GM10266 (cell line): ENCODE measurements around the gene CUL7.
"Not testable (repeated sequence)": the region's sequence is repeated elsewhere in the genome, so short reads cannot be mapped to it uniquely, and the experiment has no call there.

ENCODE experiments used
- DNase-seq: peaks from one replicate; pipeline ENCODE4 v3.0.0; 2012; ENCODE audit errors: extremely low spot score
- TF ChIP-seq, protein P1 (sequence below): IDR thresholded peaks from 2 replicates; pipeline ENCODE4 v1.5.1; 2012; ENCODE audit warnings: mild to moderate bottlenecking, low read depth; ENCODE audit not compliant: control insufficient read depth, insufficient read depth; ENCODE audit errors: missing control alignments

CUL7 gene

DNA sequence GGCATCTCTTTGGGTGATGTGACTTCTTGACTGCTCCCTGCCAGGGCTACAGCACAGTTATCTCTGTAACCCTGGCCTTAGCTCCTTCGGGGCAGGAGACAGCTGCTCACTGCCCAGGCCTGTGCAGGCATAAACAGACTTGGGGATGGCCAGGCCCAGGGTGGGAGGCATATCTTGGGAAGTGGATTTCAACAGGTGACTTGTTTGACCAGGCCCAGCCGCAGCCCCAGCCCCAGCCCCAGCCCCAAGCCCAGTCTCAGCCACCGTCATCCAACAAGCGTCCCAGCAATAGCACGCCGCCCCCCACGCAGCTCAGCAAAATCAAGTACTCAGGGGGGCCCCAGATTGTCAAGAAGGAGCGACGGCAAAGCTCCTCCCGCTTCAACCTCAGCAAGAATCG, 47.4 kb downstream of the CUL7 start:
- TF ChIP-seq, protein P1, sequence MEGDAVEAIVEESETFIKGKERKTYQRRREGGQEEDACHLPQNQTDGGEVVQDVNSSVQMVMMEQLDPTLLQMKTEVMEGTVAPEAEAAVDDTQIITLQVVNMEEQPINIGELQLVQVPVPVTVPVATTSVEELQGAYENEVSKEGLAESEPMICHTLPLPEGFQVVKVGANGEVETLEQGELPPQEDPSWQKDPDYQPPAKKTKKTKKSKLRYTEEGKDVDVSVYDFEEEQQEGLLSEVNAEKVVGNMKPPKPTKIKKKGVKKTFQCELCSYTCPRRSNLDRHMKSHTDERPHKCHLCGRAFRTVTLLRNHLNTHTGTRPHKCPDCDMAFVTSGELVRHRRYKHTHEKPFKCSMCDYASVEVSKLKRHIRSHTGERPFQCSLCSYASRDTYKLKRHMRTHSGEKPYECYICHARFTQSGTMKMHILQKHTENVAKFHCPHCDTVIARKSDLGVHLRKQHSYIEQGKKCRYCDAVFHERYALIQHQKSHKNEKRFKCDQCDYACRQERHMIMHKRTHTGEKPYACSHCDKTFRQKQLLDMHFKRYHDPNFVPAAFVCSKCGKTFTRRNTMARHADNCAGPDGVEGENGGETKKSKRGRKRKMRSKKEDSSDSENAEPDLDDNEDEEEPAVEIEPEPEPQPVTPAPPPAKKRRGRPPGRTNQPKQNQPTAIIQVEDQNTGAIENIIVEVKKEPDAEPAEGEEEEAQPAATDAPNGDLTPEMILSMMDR = no peak
- no peak for DNase-seq

DNA sequence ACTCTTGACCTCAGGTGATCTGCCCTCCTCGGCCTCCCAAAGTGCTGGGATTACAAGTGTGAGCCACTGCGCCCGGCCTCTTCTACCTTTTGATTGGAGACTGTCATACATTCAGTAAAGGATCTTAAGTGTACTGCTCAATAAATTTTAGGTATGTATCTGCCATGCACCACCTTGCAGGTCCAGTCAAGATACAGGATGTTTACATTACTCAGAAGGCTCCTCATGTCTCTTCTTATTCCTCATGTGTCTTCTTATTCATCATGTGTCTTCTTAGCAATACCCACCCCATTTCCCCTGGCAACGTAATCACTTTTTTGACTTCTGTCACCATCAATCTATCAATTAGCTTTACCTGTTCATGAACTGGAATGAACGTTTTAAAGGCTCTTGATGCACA, 47.8 kb downstream of the CUL7 start:
- TF ChIP-seq, protein P1 = no peak

DNA sequence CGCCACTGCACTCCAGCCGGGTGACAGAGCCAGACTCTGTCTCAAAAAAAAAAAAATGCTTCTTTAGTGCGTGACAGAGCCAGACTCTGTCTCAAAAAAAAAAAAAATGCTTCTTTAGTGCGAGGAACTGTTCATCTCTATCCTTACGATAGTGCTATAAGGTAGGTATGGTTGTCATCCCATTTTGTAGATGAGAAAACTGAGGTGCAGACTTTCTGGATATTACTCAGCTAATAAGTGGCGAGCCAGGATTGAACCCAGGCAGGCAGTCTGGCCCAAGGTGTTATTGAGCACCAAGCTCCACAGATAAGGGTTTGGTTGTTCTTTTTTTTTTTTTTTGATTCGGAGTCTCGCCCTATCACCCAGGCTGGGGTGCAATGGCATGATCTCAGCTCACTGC, 51.8 kb downstream of the CUL7 start:
- TF ChIP-seq, protein P1 = no peak
- no peak for DNase-seq

More for the DNA sequence above, 47.8 kb downstream of the CUL7 start:
- DNase-seq = no peak

DNA sequence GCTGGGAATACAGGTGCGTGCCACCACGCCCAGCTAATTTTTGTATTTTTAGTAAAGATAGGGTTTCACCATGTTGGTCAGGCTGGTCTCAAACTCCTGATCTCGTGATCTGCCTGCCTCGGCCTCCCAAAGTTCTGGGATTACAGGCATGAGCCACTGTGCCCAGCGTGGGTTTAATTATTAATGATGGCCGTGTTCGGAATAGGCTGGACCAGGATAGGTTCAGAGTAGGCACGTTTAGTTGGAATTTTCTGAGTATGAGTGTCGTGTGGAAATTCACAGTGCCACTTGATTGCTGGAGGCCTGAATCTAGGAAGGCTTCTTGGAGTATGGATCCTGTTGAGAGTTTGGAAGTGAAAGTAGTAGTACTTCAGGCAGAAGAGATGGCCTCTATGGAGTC, 55.4 kb downstream of the CUL7 start:
- DNase-seq = not testable (repeated sequence)

DNA sequence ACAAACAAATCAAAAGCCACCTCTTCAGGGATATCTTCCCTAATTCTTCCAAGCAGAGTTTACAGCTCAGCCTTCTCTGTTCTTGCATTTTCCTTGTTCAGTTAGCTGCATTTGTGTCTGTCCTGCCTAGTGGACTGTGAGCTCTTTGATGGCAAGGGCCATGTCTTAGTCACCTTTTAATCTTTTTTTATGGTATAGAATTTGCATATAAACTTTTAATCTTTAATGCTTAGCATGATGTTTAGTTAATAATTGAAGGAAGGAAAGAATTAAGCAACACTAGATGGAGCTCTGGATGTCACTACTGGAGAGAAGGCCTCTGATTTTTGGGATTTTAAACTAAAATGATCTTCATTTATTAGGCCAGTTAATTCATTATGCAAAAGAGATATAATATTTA, 57.1 kb downstream of the CUL7 start:
- DNase-seq = no peak
- TF ChIP-seq, protein P1 = no peak

DNA sequence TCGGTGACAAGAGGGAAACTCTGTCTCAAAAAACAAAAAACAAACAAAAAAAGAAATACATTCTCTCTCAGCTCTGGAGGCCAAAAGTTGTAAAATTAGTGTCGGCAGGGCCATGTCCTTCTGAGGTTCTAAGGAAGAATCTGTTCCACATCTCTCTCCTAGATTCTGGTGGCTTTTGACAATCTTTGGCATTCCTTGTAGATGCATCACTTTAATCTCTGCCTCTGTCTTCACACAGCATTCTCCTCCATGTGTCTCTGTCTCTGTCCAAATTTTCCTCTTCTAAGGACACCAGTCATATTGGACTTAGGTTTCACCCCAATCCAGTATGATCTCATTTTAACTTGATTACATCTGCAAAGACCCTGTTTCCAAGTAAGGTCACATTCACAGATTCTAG, 60.2 kb downstream of the CUL7 start:
- TF ChIP-seq, protein P1 = no peak

DNA sequence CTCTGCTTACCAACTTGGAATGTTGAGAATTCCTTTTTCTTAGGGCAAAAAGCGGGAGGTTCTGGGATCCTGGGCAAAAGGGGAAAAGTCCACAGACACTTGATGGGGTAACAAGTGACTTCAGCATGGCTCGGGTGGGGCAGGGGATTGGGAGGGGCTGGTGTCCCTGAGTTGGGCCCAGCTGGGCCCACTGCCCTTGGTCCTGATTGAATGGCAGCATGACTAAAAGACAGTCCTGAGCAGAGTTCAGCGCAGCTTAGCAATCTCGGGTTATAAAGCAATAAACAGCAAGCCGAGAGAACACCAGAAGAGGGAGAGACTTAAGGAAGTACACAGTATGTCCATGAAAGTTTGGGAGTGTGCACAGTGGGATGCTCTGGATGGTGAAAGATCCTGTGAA, 63.7 kb downstream of the CUL7 start:
- DNase-seq = no peak
- TF ChIP-seq, protein P1 = no peak

More for the DNA sequence above, 60.2 kb downstream of the CUL7 start:
- DNase-seq = no peak

DNA sequence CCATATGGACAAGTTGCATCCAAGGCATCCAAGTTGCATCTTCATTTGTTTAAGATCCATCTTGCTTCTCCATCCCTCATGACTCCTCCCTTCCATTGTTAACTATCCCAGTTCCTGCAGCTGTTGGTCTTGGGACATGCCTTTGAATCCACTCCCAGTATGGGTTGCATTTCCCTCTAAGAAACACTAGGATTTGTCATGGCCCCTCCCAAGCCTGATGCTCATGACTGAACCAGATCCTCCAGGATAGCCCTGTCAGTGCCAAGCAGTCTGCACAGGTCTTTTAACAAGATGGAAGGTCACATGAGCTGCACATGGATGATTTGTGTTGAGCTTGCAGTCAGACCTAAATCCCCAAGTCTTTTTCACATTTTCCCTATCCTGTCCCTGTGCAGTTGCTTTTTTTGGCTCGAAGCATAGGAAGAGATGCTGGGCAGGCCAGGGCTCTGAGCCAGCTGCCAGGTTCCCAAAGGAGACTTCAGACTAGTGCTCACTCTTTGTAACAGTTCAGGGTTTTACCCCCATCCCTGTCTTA, 65.1 kb downstream of the CUL7 start:
- DNase-seq = no peak
- TF ChIP-seq, protein P1 = no peak
